Activated T-cell treated with anti-CD3 and anti-CD28 coated beads for 1 hour (primary cell): ENCODE results near the gene FBXL2.

Source experiments
- DNase-seq: peaks from one replicate; pipeline ENCODE4 v3.0.0-alpha.2; 2020; ENCODE audit warnings: low read depth

FBXL2 gene

DNA sequence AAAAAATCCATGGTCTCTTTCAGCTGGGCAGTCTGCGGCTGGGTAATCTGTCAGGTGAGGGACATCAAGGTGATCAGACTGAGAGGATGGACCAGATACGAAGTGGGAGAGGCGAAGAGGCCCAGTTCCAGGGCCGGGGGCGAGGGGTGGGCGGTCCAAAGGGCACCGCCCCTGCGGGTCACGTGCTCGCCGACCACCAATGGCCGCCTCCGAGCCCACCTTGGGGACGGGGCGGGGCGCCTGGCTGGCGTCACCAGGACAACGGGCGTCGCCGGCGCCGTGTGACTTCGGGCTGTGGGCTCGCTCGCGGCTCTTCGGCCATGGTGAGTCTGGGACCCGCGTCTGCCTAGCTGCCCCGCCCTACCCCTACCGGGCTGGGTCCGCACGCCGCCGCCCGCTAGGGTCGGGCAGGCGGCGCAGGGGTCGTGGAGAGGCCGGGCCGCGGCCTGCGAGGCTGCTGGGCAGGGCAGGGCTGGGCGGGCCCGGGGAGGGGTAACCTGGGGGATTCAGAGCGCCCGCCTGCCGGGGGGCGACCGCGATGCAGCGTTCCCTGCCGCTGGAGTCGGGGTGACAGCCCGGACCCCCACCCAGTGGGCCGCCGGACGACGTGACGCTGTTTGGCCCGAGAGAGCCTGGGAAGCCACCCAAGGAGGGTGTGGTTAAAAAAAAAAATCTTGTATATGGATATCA, at the start of gene FBXL2:
TSS of gene FBXL2 (plus strand) at position 250 of the 690 bp plus-strand sequence. CDS start at position 321, 71 bp downstream.
- DNase-seq: no peak

DNA sequence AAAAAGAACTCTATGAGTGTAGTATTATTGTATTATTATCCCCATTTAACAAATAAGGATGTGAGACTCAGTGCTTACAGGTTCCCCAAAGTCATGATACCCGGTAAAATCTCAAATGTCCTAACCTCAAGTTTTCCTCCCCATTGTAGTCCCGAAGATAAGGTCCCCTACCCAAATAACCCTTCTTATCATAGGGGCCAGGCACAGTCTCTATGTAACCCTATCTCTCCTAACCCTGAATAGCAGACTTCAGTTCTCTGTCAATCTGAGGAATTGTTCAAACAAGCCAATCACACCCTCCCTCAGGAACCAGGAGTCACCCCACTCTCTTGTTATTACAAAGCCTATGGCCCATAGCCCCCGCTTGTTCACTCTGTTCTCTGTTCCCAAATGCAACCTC, 48.2 kb upstream of the FBXL2 start:
- no peak for DNase-seq

DNA sequence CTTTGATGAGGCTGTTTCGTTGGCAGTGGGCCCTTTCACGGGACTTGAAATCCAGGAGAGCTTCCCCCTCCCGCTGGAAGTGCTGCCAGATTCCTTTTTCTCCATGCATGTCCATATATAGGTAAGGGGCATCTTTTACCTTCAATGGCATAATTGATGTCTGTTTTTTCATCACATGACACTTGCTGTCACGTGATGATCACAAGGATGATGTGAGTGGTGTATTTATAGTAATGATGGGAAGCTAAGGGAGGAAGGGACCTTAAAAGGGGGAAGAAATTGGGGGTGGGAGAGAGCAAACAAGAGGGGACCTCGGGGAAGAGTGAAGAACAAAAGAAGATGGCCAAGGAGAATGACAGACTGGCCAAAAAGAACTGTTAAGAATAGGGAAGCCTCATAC, 47.3 kb upstream of the FBXL2 start:
- no peak for DNase-seq

DNA sequence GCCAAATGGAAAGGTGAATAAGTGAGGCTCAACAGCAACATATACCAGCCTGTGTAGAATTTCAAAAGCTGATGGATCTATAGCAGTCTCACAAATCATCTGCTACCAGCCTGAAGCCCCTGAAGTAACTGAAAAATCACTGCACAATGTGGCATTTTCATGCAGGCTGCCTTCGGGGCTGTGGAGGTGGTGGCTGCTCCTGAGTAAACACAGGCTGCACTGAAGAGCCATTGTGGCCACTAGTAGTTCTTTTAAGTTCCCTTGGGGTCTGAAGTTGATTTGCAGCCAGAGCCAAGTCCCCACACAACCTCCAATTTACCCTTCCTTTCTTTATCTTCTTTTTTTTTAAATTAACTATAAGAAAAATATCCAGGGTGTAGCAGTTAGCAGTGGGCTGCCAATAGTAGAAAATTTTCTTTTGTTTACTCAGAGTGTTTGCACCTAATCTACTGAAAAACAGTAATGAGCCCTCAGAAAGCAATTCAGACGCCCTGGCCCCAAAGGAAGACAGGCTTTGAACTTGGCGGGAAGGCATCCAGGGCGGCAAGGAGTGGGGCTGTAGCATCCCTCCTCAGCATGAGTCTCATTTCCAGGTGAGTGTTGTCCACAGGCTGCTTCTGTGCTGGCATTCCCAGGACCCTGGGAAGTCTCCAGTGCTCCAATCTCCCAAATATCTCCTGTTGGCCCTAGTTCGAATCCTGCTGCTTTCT, 45.3 kb upstream of the FBXL2 start:
- no peak for DNase-seq

GRCh38 chr3:33233884-33234283, 43.4 kb upstream of the FBXL2 start:
- DNase-seq: no peak

DNA sequence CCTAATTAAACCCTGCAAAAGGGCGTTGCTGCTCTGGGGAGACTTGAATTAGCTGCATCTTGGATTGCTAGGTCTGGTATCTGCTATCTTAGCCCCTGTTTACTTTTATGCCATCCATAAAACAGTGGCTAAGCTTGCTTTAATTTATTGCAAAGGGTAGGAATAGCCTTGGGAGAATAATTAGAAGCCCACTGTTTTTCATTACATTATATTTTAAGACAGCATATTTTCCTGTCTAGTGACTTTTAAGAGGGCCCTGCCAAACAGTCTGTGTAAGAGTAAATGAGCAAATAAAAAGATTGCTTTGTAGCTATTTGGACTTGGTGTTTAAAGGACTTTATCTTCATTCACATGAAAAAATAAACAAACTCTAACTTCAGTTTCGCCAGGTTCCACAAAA, 41.2 kb upstream of the FBXL2 start:
- no peak for DNase-seq

GRCh38 chr3:33237439-33237838, 39.8 kb upstream of the FBXL2 start:
- no peak for DNase-seq

- DNase-seq: no peak
These were observed 38.3 kb upstream of the FBXL2 start for GRCh38 chr3:33238923-33239322.

GRCh38 chr3:33240261-33240660, 37.0 kb upstream of the FBXL2 start:
- DNase-seq: no peak

- no peak for DNase-seq
These were observed 30.5 kb upstream of the FBXL2 start for GRCh38 chr3:33246786-33247185.

- no peak for DNase-seq
These were observed 26.5 kb upstream of the FBXL2 start for GRCh38 chr3:33250712-33251111.

DNA sequence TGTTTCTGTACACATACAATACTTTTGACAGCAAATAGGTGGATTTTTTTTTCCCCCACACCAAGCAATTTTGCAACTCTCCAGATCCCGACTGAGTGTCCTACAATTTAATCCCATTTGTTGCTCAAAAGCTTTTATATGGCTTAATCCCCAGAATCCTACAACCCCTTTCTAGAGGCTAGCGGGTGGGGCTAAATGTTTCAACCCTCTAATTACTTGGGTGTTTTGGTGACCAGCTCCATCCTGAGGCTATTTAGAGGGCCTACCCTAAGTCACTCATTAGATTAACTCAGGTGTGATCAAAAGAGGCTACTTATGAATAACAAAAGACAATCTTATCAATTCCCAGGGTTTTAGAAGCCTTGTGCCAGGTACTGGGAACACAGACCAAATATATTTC, 21.0 kb upstream of the FBXL2 start:
- DNase-seq: no peak

GRCh38 chr3:33260104-33260503, 17.1 kb upstream of the FBXL2 start:
- DNase-seq: no peak

GRCh38 chr3:33269385-33269784, 7.9 kb upstream of the FBXL2 start:
- no peak for DNase-seq

GRCh38 chr3:33271324-33271723, 5.9 kb upstream of the FBXL2 start:
- no peak for DNase-seq

DNA sequence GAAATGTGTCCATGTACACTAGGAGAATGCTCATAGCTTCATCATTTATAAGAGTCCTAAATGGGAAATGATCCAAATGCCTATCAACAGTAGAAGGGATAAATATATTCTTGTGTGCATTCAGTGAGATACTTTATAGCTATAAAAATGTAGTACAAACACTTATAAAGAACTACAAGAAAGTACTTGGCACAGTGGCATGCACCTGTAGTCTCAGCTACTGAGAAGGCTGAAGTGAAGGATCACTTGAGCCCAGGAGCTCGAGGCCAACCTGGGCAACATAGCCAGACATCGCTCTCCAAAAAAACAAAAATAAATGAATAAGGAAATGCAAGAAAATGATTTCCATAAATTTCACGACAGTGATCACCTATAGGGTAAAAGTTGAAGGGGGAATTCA, 3.6 kb upstream of the FBXL2 start:
- no peak for DNase-seq

- DNase-seq: no peak
These were observed 921 bp downstream of the FBXL2 start for GRCh38 chr3:33278163-33278562.

DNA sequence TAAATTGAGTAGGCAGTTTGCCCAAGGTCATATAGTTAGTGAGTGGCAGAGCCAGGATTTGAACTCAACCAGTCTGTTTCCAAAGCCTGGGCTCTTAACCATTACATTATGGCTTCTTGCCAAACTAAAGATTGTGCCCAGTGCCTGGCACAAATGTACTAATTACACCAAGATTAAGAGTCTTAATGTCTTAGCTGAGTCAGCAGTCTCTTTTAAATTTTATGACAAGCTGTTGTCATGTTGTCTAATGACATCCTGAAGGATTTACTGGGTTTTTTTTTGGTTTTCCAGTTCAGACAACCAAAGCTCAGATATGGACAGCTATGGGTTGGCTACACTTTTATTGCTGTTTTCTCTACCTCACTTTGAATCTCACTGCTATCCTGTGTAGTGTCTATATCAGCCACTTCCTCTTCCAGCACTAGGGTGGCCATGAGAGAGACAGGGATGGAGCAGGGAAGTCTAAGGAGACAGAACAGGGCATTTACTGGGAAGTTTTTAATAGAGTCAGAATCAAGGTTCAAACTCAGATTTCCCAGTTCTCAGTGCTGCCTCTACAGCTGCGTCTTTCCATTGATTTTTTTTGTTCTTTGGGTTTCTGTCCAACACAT, 10.5 kb downstream of the FBXL2 start:
- DNase-seq: no peak

- DNase-seq: no peak
These were observed 22.3 kb downstream of the FBXL2 start for GRCh38 chr3:33299395-33300081.

GRCh38 chr3:33312361-33312760, 35.1 kb downstream of the FBXL2 start:
- DNase-seq: no peak

- no peak for DNase-seq
These were observed 36.1 kb downstream of the FBXL2 start for GRCh38 chr3:33313331-33313730.

DNA sequence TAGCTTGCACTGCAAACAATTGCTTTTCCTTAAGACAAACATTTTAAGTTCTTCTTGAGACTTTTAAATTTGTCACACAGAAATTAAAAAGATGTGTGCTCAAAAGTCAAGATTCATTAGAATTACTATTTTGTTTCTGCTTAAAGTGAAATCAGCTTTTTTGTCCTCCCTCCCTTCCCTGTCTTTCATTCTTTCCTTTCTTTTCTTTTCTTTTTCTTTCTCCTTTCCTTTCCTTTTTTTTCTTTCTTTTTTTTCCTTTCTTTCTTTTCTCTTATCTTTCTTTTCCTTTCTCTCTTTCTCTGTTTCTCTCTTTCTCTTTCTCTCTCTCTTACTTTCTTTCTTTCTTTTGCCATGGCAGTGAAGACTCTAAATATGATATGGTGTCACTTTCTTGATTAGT, 37.8 kb downstream of the FBXL2 start:
- no peak for DNase-seq

- DNase-seq: no peak
These were observed 38.6 kb downstream of the FBXL2 start for GRCh38 chr3:33315826-33316225.
